PC-9 (cell line): ENCODE results near the gene FES.

Source experiments
- EZH2 ChIP-seq: fragments of 200-600 bp; sonication (generic); IDR thresholded peaks from 2 replicates; pipeline ENCODE4 v1.8.0; 2017; ENCODE audit warnings: antibody characterized with exemption, low read depth
- TF ChIP-seq, protein P1 (sequence below): fragments of 200-600 bp; sonication (generic); conservative IDR thresholded peaks from 2 replicates; pipeline ENCODE4 v1.6.1; 2017; ENCODE audit warnings: mixed run types, antibody characterized with exemption, mild to moderate bottlenecking, moderate library complexity

DNA sequence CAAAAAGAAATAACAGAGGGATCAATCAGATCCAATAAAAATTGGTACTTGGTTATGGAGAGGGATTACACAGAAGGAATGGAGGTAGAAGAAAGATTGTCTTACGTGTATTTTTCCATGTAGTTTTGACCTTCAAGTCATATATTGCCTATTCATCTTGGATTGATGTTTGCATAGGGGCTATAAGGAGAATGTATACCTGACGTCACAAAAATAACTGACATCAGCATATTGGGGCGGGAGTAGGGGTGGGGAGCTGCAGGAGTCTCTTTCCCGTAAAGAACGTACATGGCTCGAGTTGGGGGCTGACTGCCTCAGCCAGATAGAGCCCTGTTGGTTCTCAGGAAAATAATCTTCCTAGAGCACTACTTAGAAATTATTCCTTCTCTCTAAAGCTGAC is 21.8 kb upstream of the FES start:
- TF ChIP-seq, protein P1, sequence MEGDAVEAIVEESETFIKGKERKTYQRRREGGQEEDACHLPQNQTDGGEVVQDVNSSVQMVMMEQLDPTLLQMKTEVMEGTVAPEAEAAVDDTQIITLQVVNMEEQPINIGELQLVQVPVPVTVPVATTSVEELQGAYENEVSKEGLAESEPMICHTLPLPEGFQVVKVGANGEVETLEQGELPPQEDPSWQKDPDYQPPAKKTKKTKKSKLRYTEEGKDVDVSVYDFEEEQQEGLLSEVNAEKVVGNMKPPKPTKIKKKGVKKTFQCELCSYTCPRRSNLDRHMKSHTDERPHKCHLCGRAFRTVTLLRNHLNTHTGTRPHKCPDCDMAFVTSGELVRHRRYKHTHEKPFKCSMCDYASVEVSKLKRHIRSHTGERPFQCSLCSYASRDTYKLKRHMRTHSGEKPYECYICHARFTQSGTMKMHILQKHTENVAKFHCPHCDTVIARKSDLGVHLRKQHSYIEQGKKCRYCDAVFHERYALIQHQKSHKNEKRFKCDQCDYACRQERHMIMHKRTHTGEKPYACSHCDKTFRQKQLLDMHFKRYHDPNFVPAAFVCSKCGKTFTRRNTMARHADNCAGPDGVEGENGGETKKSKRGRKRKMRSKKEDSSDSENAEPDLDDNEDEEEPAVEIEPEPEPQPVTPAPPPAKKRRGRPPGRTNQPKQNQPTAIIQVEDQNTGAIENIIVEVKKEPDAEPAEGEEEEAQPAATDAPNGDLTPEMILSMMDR, result no peak
- no peak for TF ChIP-seq EZH2
